ENCODE measurements around the gene TMEM185B.

Gene TMEM185B

GRCh38 chr2:120192280-120192679, 30.9 kb downstream of the TMEM185B start:
- Histone ChIP-seq H3K4me3 (ENCODE audit: low read length) (no peak overlapping the region), H2BK5ac (ENCODE audit: low read length) (no peak overlapping the region), H3K4ac (ENCODE audit: low read depth, low read length) (no peak overlapping the region), H3K18ac (ENCODE audit: low read length) (no peak overlapping the region), H3K4me2 (ENCODE audit: low read length) (no peak overlapping the region), H2AK5ac (ENCODE audit: low read length) (no peak overlapping the region), H3K27ac (ENCODE audit: low read depth, low read length) (no peak overlapping the region), H3K56ac (ENCODE audit: low read length) (no peak overlapping the region), H3K9ac (ENCODE audit: low read length) (no peak overlapping the region), H3K23ac (ENCODE audit: low read length) (no peak overlapping the region), H3K79me1 (ENCODE audit: low read length) (no peaks in the 10 kb centered on the region), H4K8ac (ENCODE audit: low read depth, low read length) (no peak overlapping the region), H3K27me3 (ENCODE audit: insufficient read depth, low read length, poor library complexity) (no peaks in the 10 kb centered on the region), H2BK15ac (replicated peaks; ENCODE audit: low read depth) (no peak overlapping the region), H3K79me2 (ENCODE audit: control insufficient read depth, insufficient read depth, low read length) (no peaks in the 10 kb centered on the region), H3K4me1 (ENCODE audit: control insufficient read depth, low read depth, low read length) (no peaks in the 10 kb centered on the region), H4K5ac (ENCODE audit: low read length) (no peak overlapping the region), H3K36me3 (ENCODE audit: control insufficient read depth, insufficient read depth, low read length) (no peaks in the 10 kb centered on the region), H2BK120ac (ENCODE audit: low read depth, low read length) (no peak overlapping the region)
- no CpG with 5 or more reads among the region's 1 CpG for WGBS (ENCODE audit: extremely low coverage, insufficient coverage, low lambda C conversion rate)
- no peak for DNase-seq

- no CpG with 5 or more reads among the region's 1 CpG for WGBS (ENCODE audit: extremely low coverage, insufficient coverage, low lambda C conversion rate)
- Histone ChIP-seq H3K79me1 (ENCODE audit: low read length) (no peaks in the 10 kb centered on the region), H3K27ac (ENCODE audit: low read depth, low read length) (no peak overlapping the region), H3K4me2 (ENCODE audit: low read length) (no peak overlapping the region), H3K36me3 (ENCODE audit: control insufficient read depth, insufficient read depth, low read length) (no peaks in the 10 kb centered on the region), H3K56ac (ENCODE audit: low read length) (no peak overlapping the region), H3K27me3 (ENCODE audit: insufficient read depth, low read length, poor library complexity) (no peaks in the 10 kb centered on the region), H2BK15ac (replicated peaks; ENCODE audit: low read depth) (no peak overlapping the region), H3K79me2 (ENCODE audit: control insufficient read depth, insufficient read depth, low read length) (no peaks in the 10 kb centered on the region), H2BK5ac (ENCODE audit: low read length) (no peak overlapping the region), H3K4me1 (ENCODE audit: control insufficient read depth, low read depth, low read length) (no peaks in the 10 kb centered on the region), H2AK5ac (ENCODE audit: low read length) (no peak overlapping the region), H3K9ac (ENCODE audit: low read length) (no peak overlapping the region), H3K18ac (ENCODE audit: low read length) (no peak overlapping the region), H3K4me3 (ENCODE audit: low read length) (no peak overlapping the region), H2BK120ac (ENCODE audit: low read depth, low read length) (no peak overlapping the region), H3K23ac (ENCODE audit: low read length) (no peak overlapping the region), H3K4ac (ENCODE audit: low read depth, low read length) (no peak overlapping the region), H4K5ac (ENCODE audit: low read length) (no peak overlapping the region), H4K8ac (ENCODE audit: low read depth, low read length) (no peak overlapping the region)
- no peak for DNase-seq
These were observed 34.0 kb downstream of the TMEM185B start for GRCh38 chr2:120189189-120189588.

- no peak overlapping the region for H4K8ac ChIP-seq (ENCODE audit: low read depth, low read length)
- no peak overlapping the region for H3K4me2 ChIP-seq (ENCODE audit: low read length)
- H3K79me1 ChIP-seq (ENCODE audit: low read length) = no peaks in the 10 kb centered on the region
- no peak overlapping the region for H2BK15ac ChIP-seq (replicated peaks; ENCODE audit: low read depth)
- H3K23ac ChIP-seq (ENCODE audit: low read length) = no peak overlapping the region
- no peak overlapping the region for H3K9ac ChIP-seq (ENCODE audit: low read length)
- H4K5ac ChIP-seq (ENCODE audit: low read length) = no peak overlapping the region
- no peak overlapping the region for H3K4me3 ChIP-seq (ENCODE audit: low read length)
- no peak overlapping the region for H3K4ac ChIP-seq (ENCODE audit: low read depth, low read length)
- H3K79me2 ChIP-seq (ENCODE audit: control insufficient read depth, insufficient read depth, low read length) = no peaks in the 10 kb centered on the region
- no CpG with 5 or more reads among the region's 5 CpGs for WGBS (ENCODE audit: extremely low coverage, insufficient coverage, low lambda C conversion rate)
- H3K27ac ChIP-seq (ENCODE audit: low read depth, low read length) = no peak overlapping the region
- no peaks in the 10 kb centered on the region for H3K36me3 ChIP-seq (ENCODE audit: control insufficient read depth, insufficient read depth, low read length)
- no peak for DNase-seq
- H3K56ac ChIP-seq (ENCODE audit: low read length) = no peak overlapping the region
- no peaks in the 10 kb centered on the region for H3K27me3 ChIP-seq (ENCODE audit: insufficient read depth, low read length, poor library complexity)
- no peak overlapping the region for H3K18ac ChIP-seq (ENCODE audit: low read length)
- H3K4me1 ChIP-seq (ENCODE audit: control insufficient read depth, low read depth, low read length) = peaks cover 8% of the 10 kb centered on the region
- no peak overlapping the region for H2BK120ac ChIP-seq (ENCODE audit: low read depth, low read length)
- H2BK5ac ChIP-seq (ENCODE audit: low read length) = no peak overlapping the region
- H2AK5ac ChIP-seq (ENCODE audit: low read length) = no peak overlapping the region
These were observed 41.1 kb downstream of the TMEM185B start for GRCh38 chr2:120182019-120182560.

GRCh38 chr2:120180066-120180465, 43.1 kb downstream of the TMEM185B start:
- Histone ChIP-seq H2BK15ac (replicated peaks; ENCODE audit: low read depth) (no peak overlapping the region), H3K9ac (ENCODE audit: low read length) (no peak overlapping the region), H2BK5ac (ENCODE audit: low read length) (no peak overlapping the region), H4K8ac (ENCODE audit: low read depth, low read length) (no peak overlapping the region), H3K23ac (ENCODE audit: low read length) (no peak overlapping the region), H3K4me3 (ENCODE audit: low read length) (no peak overlapping the region), H4K5ac (ENCODE audit: low read length) (no peak overlapping the region), H3K79me1 (ENCODE audit: low read length) (no peaks in the 10 kb centered on the region), H3K4ac (ENCODE audit: low read depth, low read length) (no peak overlapping the region), H3K27ac (ENCODE audit: low read depth, low read length) (no peak overlapping the region), H3K4me1 (ENCODE audit: control insufficient read depth, low read depth, low read length) (peaks cover 8% of the 10 kb centered on the region), H3K4me2 (ENCODE audit: low read length) (no peak overlapping the region), H3K18ac (ENCODE audit: low read length) (no peak overlapping the region), H2BK120ac (ENCODE audit: low read depth, low read length) (no peak overlapping the region), H3K56ac (ENCODE audit: low read length) (no peak overlapping the region), H3K36me3 (ENCODE audit: control insufficient read depth, insufficient read depth, low read length) (no peaks in the 10 kb centered on the region), H3K79me2 (ENCODE audit: control insufficient read depth, insufficient read depth, low read length) (no peaks in the 10 kb centered on the region), H3K27me3 (ENCODE audit: insufficient read depth, low read length, poor library complexity) (no peaks in the 10 kb centered on the region), H2AK5ac (ENCODE audit: low read length) (no peak overlapping the region)
- WGBS (ENCODE audit: extremely low coverage, insufficient coverage, low lambda C conversion rate) = no CpG with 5 or more reads among the region's 3 CpGs
- peak; percentile 73 for DNase-seq

GRCh38 chr2:120179396-120179795, 43.8 kb downstream of the TMEM185B start:
- Histone ChIP-seq H3K4me2 (ENCODE audit: low read length) (no peak overlapping the region), H2AK5ac (ENCODE audit: low read length) (no peak overlapping the region), H3K79me2 (ENCODE audit: control insufficient read depth, insufficient read depth, low read length) (no peaks in the 10 kb centered on the region), H4K5ac (ENCODE audit: low read length) (no peak overlapping the region), H3K27me3 (ENCODE audit: insufficient read depth, low read length, poor library complexity) (no peaks in the 10 kb centered on the region), H4K8ac (ENCODE audit: low read depth, low read length) (no peak overlapping the region), H2BK120ac (ENCODE audit: low read depth, low read length) (no peak overlapping the region), H3K18ac (ENCODE audit: low read length) (no peak overlapping the region), H2BK5ac (ENCODE audit: low read length) (no peak overlapping the region), H3K9ac (ENCODE audit: low read length) (no peak overlapping the region), H3K23ac (ENCODE audit: low read length) (no peak overlapping the region), H2BK15ac (replicated peaks; ENCODE audit: low read depth) (no peak overlapping the region), H3K36me3 (ENCODE audit: control insufficient read depth, insufficient read depth, low read length) (no peaks in the 10 kb centered on the region), H3K4me1 (ENCODE audit: control insufficient read depth, low read depth, low read length) (peaks cover 8% of the 10 kb centered on the region), H3K4me3 (ENCODE audit: low read length) (no peak overlapping the region), H3K27ac (ENCODE audit: low read depth, low read length) (no peak overlapping the region), H3K4ac (ENCODE audit: low read depth, low read length) (no peak overlapping the region), H3K56ac (ENCODE audit: low read length) (no peak overlapping the region), H3K79me1 (ENCODE audit: low read length) (no peaks in the 10 kb centered on the region)
- WGBS (ENCODE audit: extremely low coverage, insufficient coverage, low lambda C conversion rate) = no CpG with 5 or more reads among the region's 3 CpGs
- no peak for DNase-seq

GRCh38 chr2:120177973-120178372, 45.2 kb downstream of the TMEM185B start:
- WGBS (ENCODE audit: extremely low coverage, insufficient coverage, low lambda C conversion rate) = no CpG with 5 or more reads among the region's 7 CpGs
- no peak overlapping the region for H2BK5ac ChIP-seq (ENCODE audit: low read length)

More at GRCh38 chr2:120177973-120178372, 45.2 kb downstream of the TMEM185B start:
- no peak overlapping the region for H3K9ac ChIP-seq (ENCODE audit: low read length)
- no peak overlapping the region for H4K5ac ChIP-seq (ENCODE audit: low read length)
- DNase-seq = no peak
- H3K27me3 ChIP-seq (ENCODE audit: insufficient read depth, low read length, poor library complexity) = no peaks in the 10 kb centered on the region
- H3K4me1 ChIP-seq (ENCODE audit: control insufficient read depth, low read depth, low read length) = peaks cover 8% of the 10 kb centered on the region
- H3K56ac ChIP-seq (ENCODE audit: low read length) = no peak overlapping the region
- H3K4ac ChIP-seq (ENCODE audit: low read depth, low read length) = no peak overlapping the region
- H2BK120ac ChIP-seq (ENCODE audit: low read depth, low read length) = no peak overlapping the region
- no peaks in the 10 kb centered on the region for H3K36me3 ChIP-seq (ENCODE audit: control insufficient read depth, insufficient read depth, low read length)
- H3K79me1 ChIP-seq (ENCODE audit: low read length) = no peaks in the 10 kb centered on the region
- no peak overlapping the region for H3K4me3 ChIP-seq (ENCODE audit: low read length)
- no peak overlapping the region for H3K4me2 ChIP-seq (ENCODE audit: low read length)
- H4K8ac ChIP-seq (ENCODE audit: low read depth, low read length) = no peak overlapping the region
- H3K18ac ChIP-seq (ENCODE audit: low read length) = no peak overlapping the region
- no peak overlapping the region for H2BK15ac ChIP-seq (replicated peaks; ENCODE audit: low read depth)
- no peak overlapping the region for H3K27ac ChIP-seq (ENCODE audit: low read depth, low read length)
- no peak overlapping the region for H3K23ac ChIP-seq (ENCODE audit: low read length)
- no peak overlapping the region for H2AK5ac ChIP-seq (ENCODE audit: low read length)
- H3K79me2 ChIP-seq (ENCODE audit: control insufficient read depth, insufficient read depth, low read length) = no peaks in the 10 kb centered on the region
